Stimulated activated CD8-positive, alpha-beta memory T cell treated with anti-CD3 and anti-CD28 coated beads, Interleukin-7, amount 100 ng/mL, for 4 hours (primary cell): ENCODE measurements around the gene PDCD2.
"Not testable (repeated sequence)": the region's sequence is repeated elsewhere in the genome, so short reads cannot be mapped to it uniquely, and the experiment has no call there.

ENCODE experiments used
- DNase-seq, 2 donors: peaks; one replicate each; pipeline ENCODE4 v3.0.0-alpha.2; 2020; ENCODE audit warnings: low read depth in 2 of 2

Gene PDCD2

DNA sequence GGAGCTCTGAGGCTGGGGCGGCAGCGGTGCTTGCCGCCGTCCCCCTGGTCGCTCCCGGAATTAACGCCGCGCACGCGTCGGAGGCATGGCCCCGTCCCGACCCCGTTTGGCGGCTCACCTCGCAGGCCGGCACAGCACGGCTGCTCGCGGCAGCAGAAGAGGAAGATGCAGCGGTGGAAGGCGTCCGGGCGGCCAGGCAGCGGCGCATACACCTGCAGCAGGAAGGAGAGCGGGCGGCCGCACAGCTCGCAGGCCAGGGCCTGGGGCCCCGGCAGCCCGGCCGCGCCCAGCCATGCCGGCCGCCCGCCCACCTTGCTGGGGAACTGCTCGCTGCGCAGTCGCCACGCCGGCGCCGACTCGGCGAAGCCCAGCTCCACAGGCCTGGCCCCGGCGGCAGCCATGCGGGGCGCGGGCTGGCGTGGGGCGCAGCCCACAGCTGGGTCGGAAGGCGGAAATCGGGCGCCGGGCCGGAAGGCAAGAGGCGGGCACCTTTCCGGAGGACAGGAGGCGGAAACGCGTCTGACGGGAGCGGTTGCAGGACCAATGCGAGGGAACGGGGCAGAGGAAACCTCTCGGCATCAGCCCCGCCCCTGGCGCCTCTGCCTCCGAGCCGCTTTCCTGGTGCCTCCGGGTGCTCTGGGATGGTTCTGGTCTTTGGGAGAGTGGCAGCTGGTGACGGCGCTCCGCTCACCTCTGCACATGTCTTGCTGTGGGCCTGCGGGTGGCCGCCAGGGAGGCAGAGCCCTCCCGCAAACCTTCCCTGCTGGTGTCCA lies at the start of gene PDCD2:
Gene PDCD2, minus strand, starts transcription at position 457 of the 773 bp plus-strand sequence. Its CDS starts 56 bp downstream, at position 401.
- DNase-seq, result peak; percentile 81 to 90

DNA sequence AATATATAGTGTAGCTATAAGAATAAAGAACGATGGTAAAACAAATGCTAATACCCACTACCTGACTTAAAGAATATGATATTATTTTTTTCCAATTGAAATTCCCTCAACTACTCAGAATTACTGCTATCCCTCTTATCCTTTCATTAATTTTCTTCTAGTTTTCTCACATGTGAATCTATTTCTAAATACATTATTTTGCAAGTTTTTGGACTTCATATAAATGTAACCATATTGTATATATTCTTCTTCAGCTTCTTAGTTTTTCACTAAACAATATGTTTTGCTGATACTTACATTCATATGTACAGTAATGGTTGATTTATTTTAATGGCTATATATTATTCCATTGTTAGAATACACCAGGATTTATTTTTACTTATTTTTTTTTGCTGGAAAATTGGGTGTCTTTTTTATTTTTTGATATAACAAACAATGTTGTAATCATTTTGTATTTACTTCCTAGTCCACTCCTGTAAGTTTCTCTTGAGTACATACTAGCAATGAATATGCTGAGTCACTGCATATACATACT lies 31.6 kb upstream of the PDCD2 start:
- not testable (repeated sequence) for DNase-seq

GRCh38 chr6:170612256-170612804 lies 27.9 kb upstream of the PDCD2 start:
- DNase-seq, result not testable (repeated sequence)

DNA sequence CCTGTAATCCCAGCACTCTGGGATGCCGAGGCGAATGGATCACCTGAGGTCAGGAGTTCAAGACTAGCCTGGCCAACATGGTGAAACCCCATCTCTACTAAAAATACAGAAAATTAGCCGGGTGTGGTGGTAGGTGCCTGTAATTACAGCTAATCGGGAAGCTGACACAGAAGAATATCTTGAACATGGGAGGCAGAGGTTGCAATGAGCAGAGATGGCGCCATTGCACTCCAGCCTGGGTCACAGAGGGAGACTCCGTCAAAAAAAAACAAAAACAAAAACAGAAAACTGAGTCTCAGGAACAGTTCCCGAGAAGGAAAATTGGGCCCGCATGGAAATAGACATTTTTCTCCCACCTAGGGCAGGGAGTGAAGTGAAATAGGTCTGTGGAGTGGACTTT lies 24.8 kb upstream of the PDCD2 start:
- DNase-seq, result not testable (repeated sequence)

GRCh38 chr6:170605574-170606259 lies 21.3 kb upstream of the PDCD2 start:
- no peak for DNase-seq

- DNase-seq, result no peak
These were observed 12.8 kb upstream of the PDCD2 start for GRCh38 chr6:170597278-170597677.

- no peak for DNase-seq
These were observed 12.0 kb upstream of the PDCD2 start for GRCh38 chr6:170596426-170596825.

DNA sequence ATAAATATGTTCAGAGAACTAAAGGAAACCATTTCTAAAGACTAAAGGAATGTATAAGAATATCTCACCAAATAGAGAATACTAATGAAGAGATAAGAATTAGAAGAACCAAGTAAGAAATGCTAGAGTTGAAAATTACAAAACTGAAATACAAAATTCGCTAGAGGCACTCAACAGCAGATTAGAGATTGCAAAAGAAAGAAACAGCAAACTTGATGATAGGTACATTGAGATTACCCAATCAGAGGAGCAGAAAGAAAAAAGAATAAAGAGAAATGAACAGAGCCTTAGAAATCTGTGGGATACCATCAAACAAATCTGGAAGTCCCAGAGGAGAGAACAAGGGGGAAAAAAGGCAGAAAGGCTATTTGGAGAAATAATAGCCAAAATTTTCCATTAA lies 6.3 kb upstream of the PDCD2 start:
- no peak for DNase-seq

- no peak for DNase-seq
These were observed 589 bp upstream of the PDCD2 start for GRCh38 chr6:170584954-170585498.

DNA sequence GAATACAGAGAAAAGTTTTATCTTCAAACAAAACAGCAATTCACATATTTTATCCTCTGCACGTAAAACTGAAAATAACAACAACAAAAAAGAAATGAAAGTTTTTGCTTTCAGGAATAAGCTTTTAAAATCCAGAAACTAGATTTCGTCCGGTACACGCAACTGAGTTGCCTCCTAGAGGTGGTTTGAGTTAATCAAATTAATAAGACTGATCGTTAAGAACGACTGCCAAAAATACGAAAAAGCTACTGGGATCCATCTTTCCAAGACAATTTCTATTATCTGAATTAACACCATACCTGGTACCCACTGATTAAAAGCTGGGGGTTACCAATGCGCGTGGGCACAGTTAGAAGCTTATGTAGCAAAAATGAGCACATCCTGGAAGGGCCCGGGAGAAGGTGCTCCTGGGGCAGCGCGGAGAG lies 669 bp downstream of the PDCD2 start:
- DNase-seq, result no peak

DNA sequence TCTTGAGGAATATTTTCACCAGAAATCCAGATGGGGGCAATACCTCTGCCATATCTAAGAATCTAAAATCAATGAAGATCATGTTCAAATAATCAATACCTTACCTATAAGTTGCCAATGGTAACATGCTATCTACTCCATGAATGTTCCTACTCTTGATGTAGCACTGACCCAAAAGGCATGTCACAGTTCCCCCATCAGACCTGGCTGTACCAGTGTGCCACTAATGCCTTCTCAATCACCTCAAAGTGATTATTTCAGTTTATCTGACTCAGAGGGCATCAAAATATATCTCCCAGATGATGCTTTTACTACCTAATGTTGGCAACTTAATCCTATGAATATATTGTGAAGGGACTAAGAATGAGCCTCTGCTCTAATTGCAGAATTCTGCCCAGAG lies 5.5 kb downstream of the PDCD2 start:
- no peak for DNase-seq

DNA sequence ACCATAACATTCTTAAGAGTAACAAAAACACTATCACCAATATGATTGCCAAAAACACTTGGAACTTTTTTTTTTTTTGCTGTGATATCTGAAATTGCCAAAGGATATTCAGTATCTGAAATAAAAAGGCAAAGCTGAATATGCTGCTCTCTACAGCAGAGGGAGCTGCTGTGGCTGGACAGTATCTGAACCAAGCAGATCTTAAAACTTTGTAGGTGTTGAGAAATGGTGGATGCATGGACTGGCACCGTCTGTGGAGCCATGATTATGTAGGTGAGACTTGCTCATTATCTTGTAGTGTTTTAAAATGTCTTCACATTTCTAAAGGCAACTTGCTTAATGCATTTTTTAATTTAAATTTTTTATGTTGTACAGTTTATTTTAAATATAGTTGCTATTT lies 9.2 kb downstream of the PDCD2 start:
- no peak for DNase-seq

- no peak for DNase-seq
These were observed 11.6 kb downstream of the PDCD2 start for GRCh38 chr6:170572704-170573466.

DNA sequence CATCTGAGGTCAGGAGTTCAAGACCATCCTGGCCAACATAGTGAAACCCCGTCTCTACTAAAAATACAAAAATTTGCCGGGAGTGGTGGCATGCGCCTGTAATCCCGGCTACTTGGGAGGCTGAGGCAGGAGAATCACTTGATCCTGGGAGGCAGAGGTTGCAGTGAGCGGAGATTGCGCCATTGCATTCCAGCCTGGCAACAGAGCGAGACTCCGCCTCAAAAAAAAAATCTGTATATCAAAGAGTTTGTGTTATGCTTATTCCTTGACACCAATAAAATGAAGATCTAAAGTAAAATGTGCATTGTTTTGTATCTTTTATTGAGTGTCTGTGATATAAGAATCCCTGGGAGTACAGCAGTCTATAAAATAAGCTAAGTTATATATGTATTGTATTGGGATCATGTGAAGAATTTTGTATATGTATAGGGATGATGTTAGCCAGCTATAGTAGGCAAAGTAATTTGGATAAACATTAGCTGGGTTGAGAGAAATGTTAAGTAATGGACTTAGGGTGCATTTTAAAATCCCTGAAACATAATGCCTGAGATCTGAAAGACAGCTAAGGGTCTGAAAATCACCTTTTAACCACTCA lies 19.4 kb downstream of the PDCD2 start:
- no peak for DNase-seq

- DNase-seq, result no peak
These were observed 22.9 kb downstream of the PDCD2 start for GRCh38 chr6:170561555-170561954.

DNA sequence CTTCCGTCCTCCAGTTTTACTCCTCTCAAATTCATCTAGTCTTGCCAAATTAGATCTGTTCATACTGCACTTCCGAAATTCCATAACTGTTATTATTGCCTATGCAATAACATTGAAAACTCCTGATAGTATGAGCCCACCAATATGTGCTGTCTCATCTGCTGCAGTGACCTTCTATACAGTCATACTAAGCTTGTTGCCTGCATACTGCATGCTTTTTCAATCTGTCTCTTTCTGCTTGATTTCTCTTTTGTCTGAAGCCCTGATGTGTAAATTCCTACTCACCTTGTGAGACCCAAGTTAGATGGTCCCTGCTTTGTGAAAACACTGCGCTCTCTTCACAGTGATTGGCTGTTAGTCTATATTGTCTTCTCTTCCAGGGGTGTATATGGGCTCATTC lies 29.1 kb downstream of the PDCD2 start:
- DNase-seq, result no peak

DNA sequence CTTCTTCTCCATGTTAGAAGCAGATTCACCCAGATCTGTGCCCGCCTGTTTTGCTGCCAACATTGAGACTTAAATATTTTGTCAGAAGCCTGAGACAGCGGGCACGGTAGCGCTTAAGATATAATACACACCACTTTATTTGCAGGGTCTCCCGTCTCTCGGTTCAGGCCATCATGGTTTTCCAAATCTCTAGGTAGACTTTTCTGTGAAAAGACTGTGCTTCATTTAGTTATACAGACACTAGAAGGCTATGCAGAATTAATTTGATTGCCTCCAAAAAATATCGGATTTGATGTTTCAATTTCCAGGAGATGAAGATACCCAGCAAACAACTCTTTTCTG lies 29.7 kb downstream of the PDCD2 start:
- DNase-seq, result no peak

DNA sequence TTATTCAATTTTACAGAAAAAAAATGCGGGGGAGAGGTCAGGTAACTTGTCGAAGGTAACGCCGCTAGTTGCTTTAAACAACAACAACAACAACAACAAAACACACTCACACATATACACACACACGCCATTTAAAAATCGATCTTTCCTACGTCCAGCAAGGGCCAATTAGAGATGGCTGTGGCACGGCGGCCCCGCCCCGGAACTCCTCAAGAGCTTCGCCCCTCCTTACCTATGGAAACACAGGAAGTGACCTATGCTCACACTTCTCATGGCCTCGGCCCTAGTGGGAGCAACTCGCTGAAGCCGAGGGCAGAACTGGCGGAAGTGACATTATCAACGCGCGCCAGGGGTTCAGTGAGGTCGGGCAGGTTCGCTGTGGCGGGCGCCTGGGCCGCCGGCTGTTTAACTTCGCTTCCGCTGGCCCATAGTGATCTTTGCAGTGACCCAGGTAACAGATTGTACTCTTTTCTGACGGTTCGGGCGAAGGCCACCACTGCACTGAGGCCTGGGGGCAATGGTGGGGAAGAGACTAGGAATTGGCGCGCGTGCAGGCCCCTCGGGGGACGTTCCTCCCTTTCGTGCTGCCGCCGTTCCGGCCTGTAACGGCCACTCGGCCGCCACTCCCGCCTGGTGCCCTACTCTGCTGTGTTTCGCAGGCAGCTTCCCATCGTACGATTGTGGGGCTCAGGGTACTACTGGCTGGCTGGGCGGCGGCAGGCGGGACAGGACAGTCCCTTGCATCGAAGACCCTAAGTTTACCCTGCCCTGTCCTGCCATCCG lies 30.2 kb downstream of the PDCD2 start, which contains the start of gene TBP:
Gene TBP, plus strand, starts transcription at position 357 of the 783 bp plus-strand sequence. CDS start 2,661 bp downstream, outside the sequence.
- DNase-seq, result peak; percentile 95 to 97

GRCh38 chr6:170553534-170554012 lies 30.9 kb downstream of the PDCD2 start:
- DNase-seq, result peak in 1 of 2 donors; percentile 2
